Panc1 (cell line): ENCODE measurements around the gene FSD2.

Experiments
- POLR2AphosphoS5 ChIP-seq: IDR thresholded peaks from 2 replicates; pipeline ENCODE4 v1.6.1; 2012; ENCODE audit warnings: mild to moderate bottlenecking, low read depth, low read length, moderate library complexity
- TCF7L2 ChIP-seq: IDR thresholded peaks from 2 replicates; pipeline ENCODE4 v1.6.1; 2011; ENCODE audit warnings: mild to moderate bottlenecking, low read depth, low read length, inconsistent platforms
- TF ChIP-seq, protein P1 (sequence below): fragments of 450-650 bp; IDR thresholded peaks from 2 replicates; pipeline ENCODE4 v1.5.1; 2017; ENCODE audit warnings: mild to moderate bottlenecking

DNA sequence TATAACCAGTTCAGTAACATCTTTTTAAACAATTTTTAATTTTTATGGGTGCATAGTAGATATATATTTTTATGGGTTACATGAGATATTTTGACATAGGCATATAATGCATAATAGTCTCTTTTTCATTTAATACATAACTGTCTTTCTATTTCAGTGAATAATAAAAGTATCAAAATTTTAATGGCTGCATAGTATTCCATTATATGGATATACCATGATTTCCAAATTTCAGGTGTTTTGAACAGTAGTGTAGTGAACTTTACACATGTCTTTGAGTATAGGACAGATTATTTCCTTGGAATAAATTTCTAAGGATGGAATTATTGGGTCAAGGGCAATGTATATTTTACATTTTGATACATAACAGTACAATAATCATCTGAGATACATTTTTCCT is 14.3 kb upstream of the FSD2 start:
- TF ChIP-seq, protein P1, sequence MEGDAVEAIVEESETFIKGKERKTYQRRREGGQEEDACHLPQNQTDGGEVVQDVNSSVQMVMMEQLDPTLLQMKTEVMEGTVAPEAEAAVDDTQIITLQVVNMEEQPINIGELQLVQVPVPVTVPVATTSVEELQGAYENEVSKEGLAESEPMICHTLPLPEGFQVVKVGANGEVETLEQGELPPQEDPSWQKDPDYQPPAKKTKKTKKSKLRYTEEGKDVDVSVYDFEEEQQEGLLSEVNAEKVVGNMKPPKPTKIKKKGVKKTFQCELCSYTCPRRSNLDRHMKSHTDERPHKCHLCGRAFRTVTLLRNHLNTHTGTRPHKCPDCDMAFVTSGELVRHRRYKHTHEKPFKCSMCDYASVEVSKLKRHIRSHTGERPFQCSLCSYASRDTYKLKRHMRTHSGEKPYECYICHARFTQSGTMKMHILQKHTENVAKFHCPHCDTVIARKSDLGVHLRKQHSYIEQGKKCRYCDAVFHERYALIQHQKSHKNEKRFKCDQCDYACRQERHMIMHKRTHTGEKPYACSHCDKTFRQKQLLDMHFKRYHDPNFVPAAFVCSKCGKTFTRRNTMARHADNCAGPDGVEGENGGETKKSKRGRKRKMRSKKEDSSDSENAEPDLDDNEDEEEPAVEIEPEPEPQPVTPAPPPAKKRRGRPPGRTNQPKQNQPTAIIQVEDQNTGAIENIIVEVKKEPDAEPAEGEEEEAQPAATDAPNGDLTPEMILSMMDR: no peak
- TF ChIP-seq POLR2AphosphoS5 (no peak), TCF7L2 (no peak)
